H1 (cell line): ENCODE data around the gene B3GALT6. TPM values are rescaled to one million over a fixed set of nuclear protein-coding genes. Genes with fewer than 3 reads are reported as not detected.

Source experiments
- ASH2L ChIP-seq: fragments of 200-600, 300-600 bp; sonication (generic); IDR thresholded peaks from one replicate; pipeline ENCODE4 v1.7.1; 2017; ENCODE audit warnings: low read length
- CHD1 ChIP-seq: IDR thresholded peaks from 2 replicates; pipeline ENCODE4 v1.6.1; 2012; ENCODE audit warnings: low read depth, low read length, improper control_type of control experiment
- E2F6 ChIP-seq: IDR thresholded peaks from 2 replicates; pipeline ENCODE4 v1.6.1; 2012; ENCODE audit warnings: inconsistent platforms
- GABPA ChIP-seq: IDR thresholded peaks from 2 replicates; pipeline ENCODE4 v1.6.1; 2011; ENCODE audit warnings: mild to moderate bottlenecking, low read length, moderate library complexity, borderline replicate concordance; ENCODE audit not compliant: insufficient read depth
- HDAC2 ChIP-seq, 2 experiments: fragments of 300-600 bp in 1 of 2; sonication (generic) in 1 of 2; IDR thresholded peaks; 2 replicates each; pipeline ENCODE4 v1.6.1; 2011 to 2012; ENCODE audit warnings: low read depth in 2 of 2, low read length in 2 of 2, mild to moderate bottlenecking in 2 of 2, moderate library complexity in 2 of 2, borderline replicate concordance in 1 of 2, inconsistent platforms in 1 of 2
- TAF1 ChIP-seq: IDR thresholded peaks from 2 replicates; pipeline ENCODE4 v1.6.1; 2011; ENCODE audit warnings: mild to moderate bottlenecking, low read depth, low read length
- TEAD4 ChIP-seq: IDR thresholded peaks from 2 replicates; pipeline ENCODE4 v1.6.1; 2012; ENCODE audit warnings: low read depth, low read length, inconsistent platforms, mixed read lengths
- polyA plus RNA-seq, 7 experiments: library from polyadenylated mRNA; depleted of rRNA in 3 of 7; stranded (reverse) in 5 of 7; unstranded in 2 of 7; fragments of >200 nt in 5 of 7; fragments of 200-250 nt in 2 of 7; gene quantifications; 1 replicate in 5 of 7; 2 replicates in 1 of 7; 4 replicates in 1 of 7; pipeline versions ENCODE4 v1.2.1 to v1.2.3, GENCODE V29; 2011 to 2013; ENCODE audit warnings: missing spikeins in 2 of 7, mixed read lengths in 2 of 7
- total RNA-seq: library from RNA; stranded (reverse); fragmentation: NEBNext Ultra II Directional; extraction: Animal tissue kit (Norgen Biotek cat#: 25700); gene quantifications from 2 replicates; pipeline ENCODE4 v1.2.1, GENCODE V29; 2021

B3GALT6 gene
- total and polyA plus RNA-seq, 2 of the 8 experiments (the other 6 are each of a cell fraction or from before 2014, with no cell fraction given), result 18.4 to 20.4 TPM

GRCh38 chr1:1211541-1212441 is 20.2 kb upstream of the B3GALT6 start (continued):
- TF ChIP-seq TAF1 (no peak), CHD1 (no peak), HDAC2 (IDR thresholded peaks at IDR 0.05; ENCODE audit: borderline replicate concordance in 1 of 2, low read depth in 2 of 2, low read length in 2 of 2) (no peak), ASH2L (no peak), GABPA (no peak), TEAD4 (no peak), E2F6 (no peak)
